ENCODE measurements around the gene CCND2. TPM values are rescaled to one million over a fixed set of nuclear protein-coding genes. Genes with fewer than 3 reads are reported as not detected.
A peak's percentile ranks its signal among the peaks of the same experiment; 100 is the strongest.

Gene CCND2
- total RNA-seq, result 100 to 1,000 TPM in 1 of 7 donors, 10 to 100 TPM in 6; 24.1 to 105 (median 70.7) TPM
- polyA plus RNA-seq, result 10 to 100 TPM in 1 of 2 donors, 1 to 10 TPM in 1; 4.0 to 16.3 TPM
- long read RNA-seq, donor 1, full-length matches to known transcripts, result 23 of 34 reads
- long read RNA-seq, donor 1, partial matches to known transcripts, result 0 of 34 reads
- long read RNA-seq, donor 1, other reads (novel, unspliced or antisense), result 11 of 34 reads
- long read RNA-seq, donor 2, full-length matches to known transcripts, result 15 of 26 reads
- long read RNA-seq, donor 2, partial matches to known transcripts, result 11 of 26 reads
- long read RNA-seq, donor 2, other reads (novel, unspliced or antisense), result 0 of 26 reads
- long read RNA-seq, donor 3, full-length matches to known transcripts, result 86 of 114 reads
- long read RNA-seq, donor 3, partial matches to known transcripts, result 1 of 114 reads
- long read RNA-seq, donor 3, other reads (novel, unspliced or antisense), result 27 of 114 reads

DNA sequence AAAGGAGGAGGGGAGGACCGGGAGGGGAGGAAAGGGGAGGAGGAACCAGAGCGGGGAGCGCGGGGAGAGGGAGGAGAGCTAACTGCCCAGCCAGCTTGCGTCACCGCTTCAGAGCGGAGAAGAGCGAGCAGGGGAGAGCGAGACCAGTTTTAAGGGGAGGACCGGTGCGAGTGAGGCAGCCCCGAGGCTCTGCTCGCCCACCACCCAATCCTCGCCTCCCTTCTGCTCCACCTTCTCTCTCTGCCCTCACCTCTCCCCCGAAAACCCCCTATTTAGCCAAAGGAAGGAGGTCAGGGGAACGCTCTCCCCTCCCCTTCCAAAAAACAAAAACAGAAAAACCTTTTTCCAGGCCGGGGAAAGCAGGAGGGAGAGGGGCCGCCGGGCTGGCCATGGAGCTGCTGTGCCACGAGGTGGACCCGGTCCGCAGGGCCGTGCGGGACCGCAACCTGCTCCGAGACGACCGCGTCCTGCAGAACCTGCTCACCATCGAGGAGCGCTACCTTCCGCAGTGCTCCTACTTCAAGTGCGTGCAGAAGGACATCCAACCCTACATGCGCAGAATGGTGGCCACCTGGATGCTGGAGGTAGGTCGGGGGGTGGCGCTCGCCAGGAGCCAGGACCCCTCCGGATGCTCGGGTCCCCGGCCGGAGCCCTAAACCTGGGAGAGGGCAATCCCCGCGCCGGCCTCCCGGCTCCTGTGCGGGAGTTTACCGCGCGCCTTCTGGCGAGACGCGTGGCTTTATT, at the start of gene CCND2:
Gene CCND2, plus strand, starts transcription at position 111 of the 744 bp plus-strand sequence. Its CDS starts 279 bp downstream, at position 390.
- H3K9me3 ChIP-seq, result no peaks in the 10 kb centered on the region
- TF ChIP-seq POLR2A (IDR thresholded peaks at IDR 0.05) (peak; percentile 74), CTCF (IDR thresholded peaks at IDR 0.05) (no peak), EP300 (IDR thresholded peaks at IDR 0.05) (no peak)
- intact Hi-C loops (cut with DNase I), result loop anchor here (2.0 to 10.0 kb wide), 5 partner anchors 47 to 969 kb away; partner anchors contain the start of gene TIGAR (in 1 of the 4)
- H3K27me3 ChIP-seq, result no peaks in the 10 kb centered on the region
- WGBS, 3 donors, result 0 to 2% (median 1%) methylated on average over 50 to 52 of the region's 52 CpGs
- peak; percentile 79 to 86 (median 79) for DNase-seq
- H3K4me3 ChIP-seq, result peak within 1 kb of the TSS; percentile 79
- H3K27ac ChIP-seq, result peak within 1 kb of the TSS in 1 of 2 donors; percentile 46
- peaks cover 16% of the 10 kb centered on the region for H3K4me1 ChIP-seq (ENCODE audit: insufficient read depth)
- H3K36me3 ChIP-seq, result no peaks in the 10 kb centered on the region

DNA sequence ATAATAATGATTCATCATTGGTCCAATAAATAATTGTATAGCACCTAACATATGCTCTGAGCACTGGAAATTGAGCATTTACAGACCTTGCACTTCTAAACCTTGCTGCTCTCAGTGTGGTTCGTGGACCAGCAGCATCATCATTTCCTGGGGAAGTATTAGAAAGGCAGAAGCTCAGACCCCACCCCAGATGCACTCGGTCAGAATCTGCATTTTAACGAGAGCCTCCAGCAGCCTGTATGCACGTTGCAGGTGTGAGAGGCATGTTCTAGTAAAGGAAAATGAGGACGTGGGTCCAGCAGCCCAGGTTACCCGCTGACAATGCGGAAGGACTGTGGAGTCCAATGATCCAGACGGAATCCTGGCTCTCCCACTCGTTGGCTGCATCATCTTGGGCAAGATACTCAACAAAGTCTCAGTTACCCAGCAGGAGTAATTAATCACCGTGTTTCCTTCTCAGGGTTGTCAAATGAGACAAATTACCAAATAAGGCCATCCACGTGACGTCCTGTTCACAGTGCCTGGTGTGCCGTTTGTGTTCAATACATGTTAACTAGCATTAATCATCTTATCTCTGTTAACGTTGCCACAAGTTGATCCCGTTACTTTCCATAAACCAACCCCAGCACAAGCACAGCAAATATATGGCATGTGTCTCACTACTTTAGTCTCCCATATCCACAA, 49.2 kb upstream of the CCND2 start:
- intact Hi-C loops (cut with DNase I), result no loop called here
- H3K27me3 ChIP-seq, result no peaks in the 10 kb centered on the region
- H3K4me1 ChIP-seq (ENCODE audit: insufficient read depth), result no peaks in the 10 kb centered on the region
- WGBS, 3 donors, result 71 to 77% (median 72%) methylated on average over 15 of the region's 15 CpGs
- no peak overlapping the region for H3K4me3 ChIP-seq
- no peaks in the 10 kb centered on the region for H3K9me3 ChIP-seq
- TF ChIP-seq CTCF (IDR thresholded peaks at IDR 0.05) (no peak), EP300 (IDR thresholded peaks at IDR 0.05) (no peak), POLR2A (IDR thresholded peaks at IDR 0.05) (no peak)
- H3K27ac ChIP-seq, result no peak overlapping the region
- H3K36me3 ChIP-seq, result no peaks in the 10 kb centered on the region
- DNase-seq, result no peak

DNA sequence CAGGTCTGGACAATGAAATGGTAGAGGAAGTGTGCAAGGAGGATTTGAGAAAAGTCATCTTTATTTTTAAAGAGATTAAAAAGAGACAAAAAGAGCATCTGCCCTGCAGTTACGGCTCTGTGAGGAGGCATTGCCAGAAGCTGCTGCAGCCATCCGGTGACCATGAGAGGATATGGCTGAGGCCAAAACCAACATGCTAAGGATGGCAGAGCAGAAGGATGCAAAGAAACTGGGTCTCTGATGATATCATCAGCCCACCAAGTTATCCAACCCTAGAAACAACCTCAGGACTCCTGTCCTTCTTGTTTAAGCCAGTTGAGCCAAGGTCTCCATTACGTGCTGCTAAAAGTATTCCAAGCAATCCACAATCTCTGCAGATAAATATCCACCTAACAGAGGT, 48.0 kb upstream of the CCND2 start:
- no peak overlapping the region for H3K4me3 ChIP-seq
- H3K27me3 ChIP-seq, result no peaks in the 10 kb centered on the region
- H3K27ac ChIP-seq, result no peak overlapping the region
- WGBS, 3 donors, result 67 to 78% (median 72%) methylated on average over 3 of the region's 3 CpGs
- no peak for DNase-seq
- H3K9me3 ChIP-seq, result no peaks in the 10 kb centered on the region
- no peaks in the 10 kb centered on the region for H3K4me1 ChIP-seq (ENCODE audit: insufficient read depth)
- intact Hi-C loops (cut with DNase I), result no loop called here
- no peaks in the 10 kb centered on the region for H3K36me3 ChIP-seq
- TF ChIP-seq CTCF (IDR thresholded peaks at IDR 0.05) (no peak), POLR2A (IDR thresholded peaks at IDR 0.05) (no peak), EP300 (IDR thresholded peaks at IDR 0.05) (no peak)

- Histone ChIP-seq H3K9me3 (no peaks in the 10 kb centered on the region), H3K4me3 (no peak overlapping the region), H3K27ac (no peak overlapping the region), H3K27me3 (no peaks in the 10 kb centered on the region), H3K4me1 (ENCODE audit: insufficient read depth) (no peaks in the 10 kb centered on the region), H3K36me3 (no peaks in the 10 kb centered on the region)
- WGBS, 3 donors, result 43 to 46% (median 45%) methylated on average over 5 of the region's 5 CpGs
- DNase-seq, result no peak
- intact Hi-C loops (cut with DNase I), result no loop called here
- TF ChIP-seq EP300 (IDR thresholded peaks at IDR 0.05) (no peak), CTCF (IDR thresholded peaks at IDR 0.05) (no peak), POLR2A (IDR thresholded peaks at IDR 0.05) (no peak)
Observed at GRCh38 chr12:4227046-4227445, 46.5 kb upstream of the CCND2 start.

Measured in ovary (tissue), 10 donors.